Measurements from ENCODE around the gene TCTN3.
"Not testable (repeated sequence)": the region's sequence is repeated elsewhere in the genome, so short reads cannot be mapped to it uniquely, and the experiment has no call there.

TCTN3 gene

GRCh38 chr10:95693668-95694534 is at the start of gene TCTN3:
Gene TCTN3 (minus strand): TSS chr10:95693927. CDS start chr10:95693899, 28 bp downstream.
- DNase-seq (ENCODE audit: low read depth), result peak; percentile 83

- no peak for DNase-seq (ENCODE audit: low read depth)
Measured at GRCh38 chr10:95742962-95743535, 49.3 kb upstream of the TCTN3 start.

GRCh38 chr10:95742485-95742884 is 48.8 kb upstream of the TCTN3 start:
- DNase-seq (ENCODE audit: low read depth), result no peak

GRCh38 chr10:95741807-95742467 is 48.2 kb upstream of the TCTN3 start:
- DNase-seq (ENCODE audit: low read depth), result no peak

- DNase-seq (ENCODE audit: low read depth), result no peak
Measured at GRCh38 chr10:95739056-95739455, 45.3 kb upstream of the TCTN3 start.

- not testable (repeated sequence) for DNase-seq (ENCODE audit: low read depth)
Measured at GRCh38 chr10:95732907-95733306, 39.2 kb upstream of the TCTN3 start.

GRCh38 chr10:95730233-95730632 is 36.5 kb upstream of the TCTN3 start:
- DNase-seq (ENCODE audit: low read depth), result no peak

- no peak for DNase-seq (ENCODE audit: low read depth)
Measured at GRCh38 chr10:95729323-95730055, 35.8 kb upstream of the TCTN3 start.

GRCh38 chr10:95728526-95728925 is 34.8 kb upstream of the TCTN3 start:
- DNase-seq (ENCODE audit: low read depth), result no peak

GRCh38 chr10:95722496-95722895 is 28.8 kb upstream of the TCTN3 start:
- DNase-seq (ENCODE audit: low read depth), result not testable (repeated sequence)

GRCh38 chr10:95720745-95721144 is 27.0 kb upstream of the TCTN3 start:
- not testable (repeated sequence) for DNase-seq (ENCODE audit: low read depth)

- DNase-seq (ENCODE audit: low read depth), result no peak
Measured at GRCh38 chr10:95716866-95717265, 23.1 kb upstream of the TCTN3 start.

- DNase-seq (ENCODE audit: low read depth), result no peak
Measured at GRCh38 chr10:95716466-95716865, 22.7 kb upstream of the TCTN3 start.

GRCh38 chr10:95711492-95711891 is 17.8 kb upstream of the TCTN3 start:
- DNase-seq (ENCODE audit: low read depth), result no peak

GRCh38 chr10:95706990-95707389 is 13.3 kb upstream of the TCTN3 start:
- DNase-seq (ENCODE audit: low read depth), result no peak

- DNase-seq (ENCODE audit: low read depth), result no peak
Measured at GRCh38 chr10:95706573-95706972, 12.8 kb upstream of the TCTN3 start.

- no peak for DNase-seq (ENCODE audit: low read depth)
Measured at GRCh38 chr10:95698415-95698814, 4.7 kb upstream of the TCTN3 start.

- DNase-seq (ENCODE audit: low read depth), result no peak
Measured at GRCh38 chr10:95697429-95697828, 3.7 kb upstream of the TCTN3 start.

- DNase-seq (ENCODE audit: low read depth), result no peak
Measured at GRCh38 chr10:95694665-95695064, 938 bp upstream of the TCTN3 start.

GRCh38 chr10:95693071-95693667 is 558 bp downstream of the TCTN3 start:
- DNase-seq (ENCODE audit: low read depth), result no peak

- no peak for DNase-seq (ENCODE audit: low read depth)
Measured at GRCh38 chr10:95691281-95691680, 2.4 kb downstream of the TCTN3 start.

GRCh38 chr10:95688648-95689047 is 5.1 kb downstream of the TCTN3 start:
- DNase-seq (ENCODE audit: low read depth), result no peak

Data from stimulated activated CD8-positive, alpha-beta memory T cell treated with anti-CD3 and anti-CD28 coated beads, Interleukin-15, amount 100 ng/mL, for 1 hour (primary cell).